ENCODE measurements around the gene SORCS2. TPM values are rescaled to one million over a fixed set of nuclear protein-coding genes. Genes with fewer than 3 reads are reported as not detected.

SORCS2 gene
- total RNA-seq, 4 donors from 2014 or later = 1.1 to 2.5 (median 2.0) TPM

DNA sequence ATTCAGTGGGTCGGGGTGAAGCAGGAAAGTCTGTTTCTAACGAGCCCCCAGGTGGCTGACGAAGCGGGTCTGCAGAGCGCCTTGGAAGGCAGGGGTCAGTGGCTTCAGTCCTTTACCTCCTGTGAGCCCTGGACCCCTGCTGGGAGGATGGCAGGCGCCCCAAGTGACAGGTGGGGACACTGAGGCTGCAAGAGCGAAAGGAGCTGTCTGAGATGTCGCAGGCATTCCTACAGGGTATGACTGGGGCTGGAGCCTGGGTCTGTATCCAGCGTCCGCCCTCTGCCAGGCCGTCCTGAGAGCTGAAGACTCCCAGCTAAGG is 139.3 kb downstream of the SORCS2 start:
- WGBS, 2 donors = 93 to 96% methylated on average over 5 to 10 of the region's 11 CpGs
- no peak overlapping the region for H3K4me3 ChIP-seq
- DNase-seq = no peak
- H3K27ac ChIP-seq = no peak overlapping the region
- H3K4me1 ChIP-seq = peaks cover 8 to 37% (median 20%) of the 10 kb centered on the region in 3 donors
- H3K27me3 ChIP-seq = peaks cover 0 to 12% (median 0%) of the 10 kb centered on the region in 4 donors
- H3K9me3 ChIP-seq = no peaks in the 10 kb centered on the region
- intact Hi-C loops (cut with DNase I) = no loop called here
- TF ChIP-seq, protein P1, sequence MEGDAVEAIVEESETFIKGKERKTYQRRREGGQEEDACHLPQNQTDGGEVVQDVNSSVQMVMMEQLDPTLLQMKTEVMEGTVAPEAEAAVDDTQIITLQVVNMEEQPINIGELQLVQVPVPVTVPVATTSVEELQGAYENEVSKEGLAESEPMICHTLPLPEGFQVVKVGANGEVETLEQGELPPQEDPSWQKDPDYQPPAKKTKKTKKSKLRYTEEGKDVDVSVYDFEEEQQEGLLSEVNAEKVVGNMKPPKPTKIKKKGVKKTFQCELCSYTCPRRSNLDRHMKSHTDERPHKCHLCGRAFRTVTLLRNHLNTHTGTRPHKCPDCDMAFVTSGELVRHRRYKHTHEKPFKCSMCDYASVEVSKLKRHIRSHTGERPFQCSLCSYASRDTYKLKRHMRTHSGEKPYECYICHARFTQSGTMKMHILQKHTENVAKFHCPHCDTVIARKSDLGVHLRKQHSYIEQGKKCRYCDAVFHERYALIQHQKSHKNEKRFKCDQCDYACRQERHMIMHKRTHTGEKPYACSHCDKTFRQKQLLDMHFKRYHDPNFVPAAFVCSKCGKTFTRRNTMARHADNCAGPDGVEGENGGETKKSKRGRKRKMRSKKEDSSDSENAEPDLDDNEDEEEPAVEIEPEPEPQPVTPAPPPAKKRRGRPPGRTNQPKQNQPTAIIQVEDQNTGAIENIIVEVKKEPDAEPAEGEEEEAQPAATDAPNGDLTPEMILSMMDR (IDR thresholded peaks at IDR 0.05) = no peak
- TF ChIP-seq POLR2A (IDR thresholded peaks at IDR 0.05) = no peak
- no peaks in the 10 kb centered on the region for H3K36me3 ChIP-seq

DNA sequence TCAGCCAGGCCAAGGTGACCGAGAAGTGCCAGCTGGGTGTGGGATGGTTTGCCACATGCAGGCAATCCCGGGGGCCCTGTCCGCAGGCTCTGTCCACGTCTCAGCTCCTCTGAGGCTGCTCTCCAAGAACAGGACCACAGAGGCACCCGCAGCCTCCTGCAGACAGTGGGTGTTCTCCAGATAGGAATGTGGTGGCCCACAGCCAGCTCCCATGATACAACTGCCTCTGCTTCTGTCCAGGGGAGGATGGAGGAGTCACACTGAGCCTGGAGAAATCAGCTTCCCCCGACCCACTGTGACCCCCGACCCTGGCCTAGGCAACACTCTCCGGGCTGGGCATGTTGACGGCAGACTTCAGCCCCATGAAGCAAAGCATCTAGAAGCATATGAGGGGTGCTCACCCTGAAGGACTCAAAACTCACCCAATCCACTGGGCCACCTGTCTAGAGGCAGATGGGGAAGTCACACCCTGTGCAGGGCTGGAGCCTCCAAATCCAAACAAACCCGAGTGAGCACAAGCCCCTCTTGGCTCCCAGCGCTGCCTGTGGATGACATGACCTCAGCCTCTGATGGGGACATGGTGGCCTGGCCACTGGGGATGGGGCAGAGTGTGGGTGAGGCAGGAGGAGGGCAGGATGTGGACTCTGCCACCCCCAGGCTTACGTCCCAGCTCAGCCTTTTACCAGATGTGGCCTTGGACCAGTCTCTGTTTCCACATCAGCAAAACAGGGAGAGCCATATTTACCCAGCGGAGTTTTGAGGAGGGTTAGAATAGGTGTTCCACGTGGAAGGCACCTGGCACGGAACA is 140.1 kb downstream of the SORCS2 start:
- Histone ChIP-seq H3K4me1 (peaks cover 8 to 37% (median 20%) of the 10 kb centered on the region in 3 donors), H3K36me3 (no peaks in the 10 kb centered on the region), H3K4me3 (no peak overlapping the region), H3K27me3 (peaks cover 0 to 12% (median 0%) of the 10 kb centered on the region in 4 donors), H3K9me3 (no peaks in the 10 kb centered on the region), H3K27ac (no peak overlapping the region)
- no peak for TF ChIP-seq POLR2A (IDR thresholded peaks at IDR 0.05)
- TF ChIP-seq, protein P1 (IDR thresholded peaks at IDR 0.05) = no peak
- no peak for DNase-seq
- intact Hi-C loops (cut with DNase I) = no loop called here
- 86 to 87% methylated on average over 4 to 5 of the region's 15 CpGs for WGBS, 2 donors

DNA sequence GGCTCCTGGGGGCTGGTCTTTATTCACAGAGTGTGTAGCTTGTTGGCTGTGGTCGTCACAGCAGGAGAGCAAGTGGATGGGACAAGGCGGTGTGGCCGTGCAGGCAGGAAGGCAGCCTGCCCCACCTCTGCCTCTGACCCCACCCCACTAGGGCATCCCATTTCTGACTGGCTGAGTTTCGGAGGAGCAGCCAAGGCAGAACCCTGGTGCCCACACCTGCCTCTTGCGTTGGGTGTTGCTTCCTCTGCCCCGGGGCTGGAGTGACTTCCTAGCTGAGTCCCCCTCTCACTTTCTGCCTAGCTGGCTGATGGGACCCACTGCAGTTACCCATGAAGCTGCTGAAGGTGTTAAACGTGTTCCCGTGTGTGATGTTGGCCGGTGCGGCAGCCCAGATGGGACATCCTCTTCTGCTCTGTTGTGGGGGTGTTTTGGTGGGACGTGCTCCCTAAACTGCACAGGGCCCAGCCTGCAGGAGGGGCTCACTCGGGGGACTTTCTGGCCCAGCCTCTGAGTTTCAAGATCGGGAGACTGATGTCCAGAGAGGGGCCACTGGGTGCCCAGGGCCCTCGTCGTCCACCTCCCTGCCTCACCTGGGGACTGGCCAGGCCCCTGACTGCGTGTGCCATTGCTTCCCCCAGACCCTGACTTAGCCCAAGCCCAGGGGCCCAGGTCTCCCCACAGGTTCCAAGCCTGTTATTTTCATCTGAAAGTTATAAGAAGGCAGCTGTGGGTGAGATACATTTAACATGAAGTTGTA is 140.9 kb downstream of the SORCS2 start:
- peaks cover 8 to 37% (median 20%) of the 10 kb centered on the region in 3 donors for H3K4me1 ChIP-seq
- 75 to 82% methylated on average over 3 to 11 of the region's 16 CpGs for WGBS, 2 donors
- H3K36me3 ChIP-seq = no peaks in the 10 kb centered on the region
- intact Hi-C loops (cut with DNase I) = no loop called here
- H3K27me3 ChIP-seq = peaks cover 0 to 12% (median 0%) of the 10 kb centered on the region in 4 donors
- TF ChIP-seq POLR2A (IDR thresholded peaks at IDR 0.05) = no peak
- TF ChIP-seq, protein P1 (IDR thresholded peaks at IDR 0.05) = no peak
- no peak overlapping the region for H3K27ac ChIP-seq
- no peaks in the 10 kb centered on the region for H3K9me3 ChIP-seq
- DNase-seq = no peak
- no peak overlapping the region for H3K4me3 ChIP-seq

DNA sequence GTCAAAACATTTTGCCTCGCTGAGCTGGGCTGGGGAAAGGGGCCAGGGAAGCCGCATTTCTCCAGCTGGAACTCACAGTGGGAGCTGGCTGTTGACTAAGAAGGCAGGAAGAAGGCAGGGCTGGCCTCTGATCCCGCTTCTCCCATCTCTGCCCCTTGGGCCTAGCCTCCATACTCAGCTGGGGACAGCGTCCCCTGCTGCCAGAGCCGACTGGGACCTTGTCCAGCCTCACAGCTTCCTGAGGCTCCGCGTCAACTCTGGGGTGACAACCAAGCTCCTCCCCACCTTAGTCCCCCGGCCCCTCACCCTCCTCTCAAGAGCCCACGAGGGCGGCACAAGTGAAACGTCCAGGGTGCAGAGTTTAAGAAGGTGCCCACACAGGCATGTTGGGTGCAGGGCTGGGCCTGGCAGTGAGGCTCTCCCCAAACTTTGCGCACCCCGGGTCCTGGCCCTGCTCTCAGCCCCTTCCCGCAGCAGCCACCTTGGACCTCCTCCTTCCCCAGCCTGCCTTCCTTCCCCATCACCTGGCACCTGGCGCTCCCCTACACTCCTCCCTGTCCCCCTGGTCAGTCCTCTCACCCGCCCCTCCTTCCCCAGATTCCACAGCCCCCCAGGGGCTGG is 141.6 kb downstream of the SORCS2 start:
- WGBS, 2 donors = 69 to 71% methylated on average over 8 to 9 of the region's 16 CpGs
- no peak for TF ChIP-seq POLR2A (IDR thresholded peaks at IDR 0.05)
- TF ChIP-seq, protein P1 (IDR thresholded peaks at IDR 0.05) = no peak
- H3K9me3 ChIP-seq = no peaks in the 10 kb centered on the region
- intact Hi-C loops (cut with DNase I) = no loop called here
- no peak for DNase-seq
- H3K4me1 ChIP-seq = peaks cover 8 to 32% (median 17%) of the 10 kb centered on the region in 3 donors
- no peak overlapping the region for H3K4me3 ChIP-seq
- H3K27me3 ChIP-seq = peaks cover 0 to 12% (median 0%) of the 10 kb centered on the region in 4 donors
- no peak overlapping the region for H3K27ac ChIP-seq
- no peaks in the 10 kb centered on the region for H3K36me3 ChIP-seq

All from esophagus squamous epithelium (tissue), 5 donors.